Hepatic stellate cell (primary cell): ENCODE results near the gene ACTG1.
"Not testable (repeated sequence)": the region's sequence is repeated elsewhere in the genome, so short reads cannot be mapped to it uniquely, and the experiment has no call there.

Experiments
- DNase-seq: peaks from one replicate; pipeline ENCODE4 v3.0.0; 2011; ENCODE audit warnings: low spot score

ACTG1 gene

GRCh38 chr17:81532490-81533287 lies 20.1 kb upstream of the ACTG1 start:
- DNase-seq, result no peak

GRCh38 chr17:81531998-81532404 lies 19.4 kb upstream of the ACTG1 start:
- not testable (repeated sequence) for DNase-seq

GRCh38 chr17:81531013-81531412 lies 18.4 kb upstream of the ACTG1 start:
- not testable (repeated sequence) for DNase-seq

GRCh38 chr17:81529437-81529803 lies 16.8 kb upstream of the ACTG1 start:
- no peak for DNase-seq

GRCh38 chr17:81528651-81529436 lies 16.2 kb upstream of the ACTG1 start:
- DNase-seq, result no peak

- DNase-seq, result no peak
Observed at GRCh38 chr17:81528384-81528650, 15.7 kb upstream of the ACTG1 start.

- DNase-seq, result peak; percentile 65
Observed at GRCh38 chr17:81527591-81528383, 15.2 kb upstream of the ACTG1 start, which contains the start of gene FSCN2. FSCN2 (plus strand) TSS chr17:81528377; CDS start chr17:81528532, 155 bp downstream.

GRCh38 chr17:81526662-81527571 lies 14.3 kb upstream of the ACTG1 start:
- DNase-seq, result no peak

GRCh38 chr17:81524865-81525159 lies 12.2 kb upstream of the ACTG1 start:
- no peak for DNase-seq

- DNase-seq, result no peak
Observed at GRCh38 chr17:81524039-81524864, 11.7 kb upstream of the ACTG1 start.

- DNase-seq, result no peak
Observed at GRCh38 chr17:81523402-81524038, 10.9 kb upstream of the ACTG1 start.

- no peak for DNase-seq
Observed at GRCh38 chr17:81522491-81523401, 10.1 kb upstream of the ACTG1 start.

- no peak for DNase-seq
Observed at GRCh38 chr17:81520021-81520901, 7.7 kb upstream of the ACTG1 start.

- DNase-seq, result no peak
Observed at GRCh38 chr17:81519284-81520020, 6.9 kb upstream of the ACTG1 start.

- DNase-seq, result no peak
Observed at GRCh38 chr17:81518785-81519283, 6.2 kb upstream of the ACTG1 start.

- no peak for DNase-seq
Observed at GRCh38 chr17:81518113-81518784, 5.7 kb upstream of the ACTG1 start.
